HAP-1 (cell line): ENCODE results near the gene P2RY14.

ENCODE experiments used
- DNase-seq, 2 experiments: peaks; one replicate each; pipeline ENCODE4 v3.0.0-alpha.2; 2016 to 2020; ENCODE audit warnings: low spot score in 2 of 2
- H3K27me3 ChIP-seq: fragments of 250-450 bp; sonication (Bioruptor Pico); 2 replicates; pipeline ENCODE4 v1.5.1; 2020; ENCODE audit warnings: low read depth, mild to moderate bottlenecking, moderate library complexity
- H3K36me3 ChIP-seq: fragments of 250-450 bp; sonication (Bioruptor Pico); replicated peaks from 2 replicates; pipeline ENCODE4 v1.5.1; 2020; ENCODE audit warnings: mild to moderate bottlenecking
- H3K4me1 ChIP-seq: fragments of 250-450 bp; sonication (Bioruptor Pico); 2 replicates; pipeline ENCODE4 v1.5.1; 2020; ENCODE audit warnings: mild to moderate bottlenecking
- H3K4me3 ChIP-seq: fragments of 250-450 bp; sonication (Bioruptor Pico); 2 replicates; pipeline ENCODE4 v1.5.1; 2020; ENCODE audit warnings: mild to moderate bottlenecking, moderate library complexity
- H3K9me3 ChIP-seq: fragments of 250-450 bp; sonication (Bioruptor Pico); 2 replicates; pipeline ENCODE4 v1.5.1; 2020; ENCODE audit warnings: mild to moderate bottlenecking, moderate library complexity
- in situ Hi-C: fragments of 300-500 bp; cut with MboI; formaldehyde crosslinking; loops from 3 replicates; pipeline ENCODE4 v1.14.3; 2020; ENCODE audit warnings: low sequenced_read_pairs, inconsistent platforms, mixed read lengths

P2RY14 gene

DNA sequence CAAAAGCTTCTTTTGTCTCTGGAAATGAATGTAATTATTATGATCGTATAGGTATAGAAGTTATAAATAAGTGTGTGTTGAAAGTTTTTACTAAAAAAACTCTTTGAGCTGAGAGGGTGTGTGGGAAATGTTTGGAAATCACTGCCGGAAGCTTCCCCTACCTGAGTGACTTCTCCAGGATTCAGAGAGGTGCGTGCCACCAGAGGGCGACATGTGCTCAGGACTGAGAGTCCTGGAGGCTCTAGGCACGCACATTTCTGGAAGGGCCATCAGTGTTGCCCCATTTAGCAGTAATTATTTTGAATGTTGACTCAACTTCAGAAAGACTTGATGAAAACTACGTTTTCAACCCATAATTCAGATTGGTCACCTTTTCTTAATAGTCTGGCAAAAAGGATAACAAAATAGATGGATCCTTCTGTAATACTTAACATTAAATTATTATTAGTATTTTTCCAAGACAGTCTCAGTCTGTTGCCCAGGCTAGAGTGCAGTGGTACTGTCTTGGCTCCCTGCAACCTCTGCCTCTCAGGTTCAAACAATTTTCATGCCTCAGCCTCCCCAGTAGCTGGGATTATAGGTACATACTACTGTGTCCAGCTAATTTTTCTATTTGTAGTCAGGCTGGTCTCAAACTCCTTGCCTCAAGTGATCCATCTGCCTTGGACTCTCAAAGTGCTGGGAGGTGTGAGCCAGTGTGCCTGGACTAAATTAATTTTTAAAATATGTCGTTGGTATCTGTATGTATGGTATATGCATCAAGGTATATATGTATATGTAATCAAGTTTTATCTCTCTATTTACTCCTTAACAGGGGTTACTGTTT, 109.9 kb downstream of the P2RY14 start:
- H3K27me3 ChIP-seq: no peaks in the 10 kb centered on the region
- in situ Hi-C loops: loop anchor here (25.0 kb wide), 1 partner anchor 631 kb away; the partner anchor contains the start of genes EIF2A and SERP1
- peak; percentile 42 to 85 for DNase-seq
- no peaks in the 10 kb centered on the region for H3K9me3 ChIP-seq
- 0 out of 2 replicates have a peak, but pooled peaks cover 3% of the 10 kb centered on the region for H3K36me3 ChIP-seq
- H3K4me1 ChIP-seq: no peaks in the 10 kb centered on the region
- no peak overlapping the region for H3K4me3 ChIP-seq

DNA sequence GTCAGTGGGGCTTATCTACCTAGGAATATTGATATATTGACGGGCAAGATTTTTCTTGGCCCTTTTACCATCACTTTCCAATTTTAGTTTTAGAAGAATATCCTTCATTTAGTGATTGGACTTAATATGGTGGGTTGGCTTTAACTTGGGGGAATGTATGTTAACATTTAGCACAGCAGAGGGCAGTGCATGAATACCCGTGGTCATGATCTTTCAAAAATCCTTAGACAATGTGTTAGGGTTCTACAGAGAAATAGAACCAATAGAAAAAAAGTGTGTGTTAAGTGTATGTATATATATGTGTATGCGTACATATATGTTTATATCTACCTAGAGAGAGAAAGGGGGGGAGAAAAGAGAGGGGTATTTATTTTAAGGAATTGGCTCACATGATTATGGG, 112.2 kb downstream of the P2RY14 start:
- DNase-seq: no peak
- H3K4me3 ChIP-seq: no peak overlapping the region
- no peaks in the 10 kb centered on the region for H3K4me1 ChIP-seq

DNA sequence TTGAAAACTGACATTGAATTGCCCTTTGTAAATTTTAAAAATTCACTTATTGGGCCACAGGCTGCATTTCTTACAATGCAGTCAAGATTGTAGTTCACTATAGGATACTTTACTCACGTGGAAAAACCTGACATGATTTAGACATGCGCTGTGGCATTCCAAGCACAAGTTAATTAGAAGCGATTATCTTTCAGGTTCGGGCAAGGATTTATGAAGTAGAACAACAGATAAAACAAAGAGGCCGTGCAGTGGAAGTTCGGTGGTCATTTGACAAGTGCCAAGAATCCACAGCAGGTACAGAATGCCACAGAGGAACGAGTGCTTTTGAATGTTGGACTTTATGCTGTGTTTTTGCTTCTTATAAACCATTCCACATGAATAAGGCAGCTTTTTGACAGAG, 113.1 kb downstream of the P2RY14 start:
- no peak for DNase-seq
- Histone ChIP-seq H3K4me1 (no peaks in the 10 kb centered on the region), H3K27me3 (no peaks in the 10 kb centered on the region), H3K4me3 (no peak overlapping the region), H3K36me3 (0 out of 2 replicates have a peak, but pooled peaks cover 3% of the 10 kb centered on the region), H3K9me3 (no peaks in the 10 kb centered on the region)
- in situ Hi-C loops: loop anchor here (25.0 kb wide), 1 partner anchor 628 kb away; the partner anchor contains the start of genes EIF2A and SERP1

More for the DNA sequence above, 112.2 kb downstream of the P2RY14 start:
- Histone ChIP-seq H3K36me3 (0 out of 2 replicates have a peak, but pooled peaks cover 3% of the 10 kb centered on the region), H3K27me3 (no peaks in the 10 kb centered on the region), H3K9me3 (no peaks in the 10 kb centered on the region)
- in situ Hi-C loops: loop anchor here (25.0 kb wide), 1 partner anchor 629 kb away; the partner anchor contains the start of genes EIF2A and SERP1
